Ascending aorta (tissue), 2 donors: ENCODE measurements around the gene KCNMA1. TPM values are rescaled to one million over a fixed set of nuclear protein-coding genes. Genes with fewer than 3 reads are reported as not detected.

Experiments
- DNase-seq, 2 donors: peaks; one replicate each; pipeline ENCODE4 v3.0.0-alpha.2; 2019; ENCODE audit warnings: low spot score in 2 of 2
- H3K27ac ChIP-seq, 2 donors: fragments of 200-600 bp; sonication (generic); one replicate each; pipeline ENCODE4 v1.5.1; 2016 to 2017; ENCODE audit warnings: mild to moderate bottlenecking in 1 of 2
- H3K27me3 ChIP-seq: fragments of 200-600 bp; sonication (generic); one replicate; pipeline ENCODE4 v1.5.1; 2017
- H3K36me3 ChIP-seq, 2 donors: fragments of 200-600 bp; sonication (generic); one replicate each; pipeline ENCODE4 v1.5.1; 2016
- H3K4me1 ChIP-seq, 2 donors: fragments of 200-600 bp; sonication (generic); one replicate each; pipeline ENCODE4 v1.5.1; 2016 to 2017; ENCODE audit warnings: mild to moderate bottlenecking in 1 of 2
- H3K4me3 ChIP-seq, 2 donors: fragments of 200-600 bp; sonication (generic); one replicate each; pipeline ENCODE4 v1.5.1; 2016 to 2017; ENCODE audit warnings: mild to moderate bottlenecking in 1 of 2
- H3K9me3 ChIP-seq, 2 donors: fragments of 200-600 bp; sonication (generic); one replicate each; pipeline ENCODE4 v1.5.1; 2016
- intact Hi-C: fragments of 100-400 bp; cut with DNase I; formaldehyde crosslinking; loops from one replicate; pipeline ENCODE4 v1.15.1; 2023
- total RNA-seq: library from RNA; depleted of rRNA; stranded (reverse); fragments of >200 nt; gene quantifications from one replicate; pipeline ENCODE4 v1.1.0, GENCODE V29; 2016
- TF ChIP-seq, protein P1 (sequence below), 3 experiments: fragments of 200-600 bp in 2 of 3; fragments of 450-650 bp in 1 of 3; sonication (generic) in 2 of 3; IDR thresholded peaks; one replicate each; pipeline ENCODE4 v1.5.1; 2016 to 2019; ENCODE audit warnings: antibody characterized with exemption in 3 of 3, mild to moderate bottlenecking in 1 of 3, moderate library complexity in 1 of 3

Gene KCNMA1
- total RNA-seq, 1 donor from 2014 or later: 28.6 TPM

DNA sequence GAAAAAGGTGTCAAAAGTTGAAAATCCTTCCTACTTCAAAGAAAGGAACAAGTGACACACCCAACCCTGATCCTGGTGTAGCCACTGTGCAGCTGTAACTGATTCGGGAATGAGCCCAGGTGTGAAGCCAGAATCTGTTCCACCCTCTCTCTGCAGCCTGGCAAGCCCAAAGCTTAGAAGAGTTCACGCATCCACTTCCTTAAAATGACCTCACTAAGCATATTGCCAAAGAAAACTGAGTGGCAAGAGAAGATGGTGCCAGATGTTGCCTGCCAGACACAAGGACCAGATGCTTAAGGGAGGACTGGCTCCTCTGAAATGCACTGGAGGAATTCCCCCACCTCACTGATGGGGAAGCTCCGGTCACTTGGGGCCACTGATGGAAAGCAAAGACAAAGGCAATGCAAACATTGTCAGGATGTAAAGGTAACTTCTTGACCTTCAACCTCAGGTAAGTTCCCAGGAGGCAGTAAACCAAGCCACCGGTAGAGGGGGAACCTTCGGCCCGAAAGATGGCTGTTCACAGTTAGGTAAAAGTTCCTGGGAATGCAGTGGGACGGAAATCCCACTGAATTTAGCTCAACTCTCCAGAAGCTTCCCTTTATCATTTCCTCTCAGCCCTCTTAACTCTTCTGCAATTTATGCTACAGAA lies 554.9 kb downstream of the KCNMA1 start:
- no peak for DNase-seq
- H3K27ac ChIP-seq: no peak overlapping the region
- no peaks in the 10 kb centered on the region for H3K27me3 ChIP-seq
- no peak overlapping the region for H3K4me3 ChIP-seq
- H3K4me1 ChIP-seq: peaks cover 5 to 24% of the 10 kb centered on the region in 2 donors
- peaks cover 7 to 28% of the 10 kb centered on the region in 2 donors for H3K36me3 ChIP-seq
- TF ChIP-seq, protein P1, sequence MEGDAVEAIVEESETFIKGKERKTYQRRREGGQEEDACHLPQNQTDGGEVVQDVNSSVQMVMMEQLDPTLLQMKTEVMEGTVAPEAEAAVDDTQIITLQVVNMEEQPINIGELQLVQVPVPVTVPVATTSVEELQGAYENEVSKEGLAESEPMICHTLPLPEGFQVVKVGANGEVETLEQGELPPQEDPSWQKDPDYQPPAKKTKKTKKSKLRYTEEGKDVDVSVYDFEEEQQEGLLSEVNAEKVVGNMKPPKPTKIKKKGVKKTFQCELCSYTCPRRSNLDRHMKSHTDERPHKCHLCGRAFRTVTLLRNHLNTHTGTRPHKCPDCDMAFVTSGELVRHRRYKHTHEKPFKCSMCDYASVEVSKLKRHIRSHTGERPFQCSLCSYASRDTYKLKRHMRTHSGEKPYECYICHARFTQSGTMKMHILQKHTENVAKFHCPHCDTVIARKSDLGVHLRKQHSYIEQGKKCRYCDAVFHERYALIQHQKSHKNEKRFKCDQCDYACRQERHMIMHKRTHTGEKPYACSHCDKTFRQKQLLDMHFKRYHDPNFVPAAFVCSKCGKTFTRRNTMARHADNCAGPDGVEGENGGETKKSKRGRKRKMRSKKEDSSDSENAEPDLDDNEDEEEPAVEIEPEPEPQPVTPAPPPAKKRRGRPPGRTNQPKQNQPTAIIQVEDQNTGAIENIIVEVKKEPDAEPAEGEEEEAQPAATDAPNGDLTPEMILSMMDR (IDR thresholded peaks at IDR 0.05): no peak
- intact Hi-C loops: no loop called here
- H3K9me3 ChIP-seq: no peaks in the 10 kb centered on the region

GRCh38 chr10:77081481-77081891 lies 556.1 kb downstream of the KCNMA1 start:
- TF ChIP-seq, protein P1 (IDR thresholded peaks at IDR 0.05): no peak
- Histone ChIP-seq H3K27me3 (no peaks in the 10 kb centered on the region), H3K4me1 (peaks cover 5 to 24% of the 10 kb centered on the region in 2 donors), H3K4me3 (no peak overlapping the region), H3K36me3 (peaks cover 8 to 38% of the 10 kb centered on the region in 2 donors), H3K9me3 (no peaks in the 10 kb centered on the region), H3K27ac (no peak overlapping the region)
- intact Hi-C loops: no loop called here
- DNase-seq: no peak

DNA sequence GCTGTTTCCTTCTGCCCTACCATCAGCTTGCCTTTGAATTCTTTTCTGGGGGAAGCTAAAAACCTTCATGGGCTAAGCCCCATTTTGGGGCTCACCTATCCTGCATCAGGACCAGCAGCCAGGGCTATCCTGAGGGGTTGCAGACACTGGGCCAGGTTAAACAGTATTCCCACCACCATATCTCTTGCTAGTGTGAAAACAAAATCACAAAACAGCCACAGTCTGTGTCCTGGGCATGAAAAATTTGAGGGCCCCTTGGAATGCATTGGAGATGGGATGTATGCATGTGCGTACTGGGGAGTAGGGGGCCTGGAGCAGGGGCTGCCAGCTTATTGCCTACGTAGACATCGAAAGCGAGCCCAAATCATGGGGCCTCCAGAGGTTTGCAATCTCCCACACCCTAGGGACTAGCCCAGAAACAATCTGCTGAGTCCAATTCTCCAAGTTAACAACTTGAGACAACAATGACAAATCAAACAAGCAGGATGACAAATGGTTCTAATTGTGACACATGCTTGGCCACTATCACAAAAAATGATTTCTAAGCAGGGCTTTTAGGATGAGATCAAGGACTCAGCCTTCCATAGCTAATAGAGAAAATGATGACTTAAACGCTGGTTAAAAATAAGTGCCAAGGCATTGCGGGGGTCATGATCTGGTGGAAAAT lies 557.1 kb downstream of the KCNMA1 start:
- no peaks in the 10 kb centered on the region for H3K27me3 ChIP-seq
- H3K4me3 ChIP-seq: no peak overlapping the region
- TF ChIP-seq, protein P1 (IDR thresholded peaks at IDR 0.05): no peak
- H3K36me3 ChIP-seq: peaks cover 15 to 38% of the 10 kb centered on the region in 2 donors
- peaks cover 5 to 24% of the 10 kb centered on the region in 2 donors for H3K4me1 ChIP-seq
- DNase-seq: no peak
- no peaks in the 10 kb centered on the region for H3K9me3 ChIP-seq
- intact Hi-C loops: no loop called here
- H3K27ac ChIP-seq: peak overlapping the region in 1 of 2 donors; percentile 34

DNA sequence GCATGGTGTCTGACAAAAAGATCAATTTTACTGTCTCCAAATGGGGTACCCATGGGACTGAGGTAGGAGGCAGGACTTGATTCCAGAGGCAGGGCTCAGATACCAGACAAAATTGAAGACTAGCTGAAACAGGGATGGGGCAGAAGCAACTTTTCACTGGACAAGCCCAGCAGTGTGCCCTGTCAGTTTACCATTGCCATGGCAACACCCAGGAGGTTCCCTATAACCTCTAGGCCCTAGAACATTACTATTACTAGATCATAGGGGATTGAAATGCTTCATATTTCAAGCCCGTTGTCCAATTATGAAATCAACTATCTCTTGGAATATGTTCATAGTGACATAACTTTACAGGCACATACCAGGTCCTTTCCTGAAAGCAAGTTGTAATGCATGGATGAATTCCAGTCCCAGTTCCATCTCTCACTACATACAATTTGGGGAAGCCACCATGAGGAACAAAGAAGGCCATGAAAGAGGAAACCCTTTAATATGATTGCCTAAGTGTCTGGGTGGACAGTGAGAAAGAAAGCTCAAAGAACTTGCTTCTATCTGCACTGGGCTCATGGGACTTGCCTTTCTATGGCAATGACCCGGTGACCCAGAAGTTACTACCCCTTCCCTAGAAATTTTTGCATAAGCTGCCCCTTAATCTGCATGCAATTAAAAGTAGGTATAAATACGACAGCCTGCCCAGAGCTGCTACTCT lies 557.9 kb downstream of the KCNMA1 start:
- no peak for DNase-seq
- H3K4me1 ChIP-seq: peaks cover 5 to 24% of the 10 kb centered on the region in 2 donors
- peaks cover 15 to 38% of the 10 kb centered on the region in 2 donors for H3K36me3 ChIP-seq
- no peak overlapping the region for H3K27ac ChIP-seq
- H3K4me3 ChIP-seq: no peak overlapping the region
- TF ChIP-seq, protein P1 (IDR thresholded peaks at IDR 0.05): no peak
- H3K27me3 ChIP-seq: no peaks in the 10 kb centered on the region
- H3K9me3 ChIP-seq: no peaks in the 10 kb centered on the region
- intact Hi-C loops: no loop called here

DNA sequence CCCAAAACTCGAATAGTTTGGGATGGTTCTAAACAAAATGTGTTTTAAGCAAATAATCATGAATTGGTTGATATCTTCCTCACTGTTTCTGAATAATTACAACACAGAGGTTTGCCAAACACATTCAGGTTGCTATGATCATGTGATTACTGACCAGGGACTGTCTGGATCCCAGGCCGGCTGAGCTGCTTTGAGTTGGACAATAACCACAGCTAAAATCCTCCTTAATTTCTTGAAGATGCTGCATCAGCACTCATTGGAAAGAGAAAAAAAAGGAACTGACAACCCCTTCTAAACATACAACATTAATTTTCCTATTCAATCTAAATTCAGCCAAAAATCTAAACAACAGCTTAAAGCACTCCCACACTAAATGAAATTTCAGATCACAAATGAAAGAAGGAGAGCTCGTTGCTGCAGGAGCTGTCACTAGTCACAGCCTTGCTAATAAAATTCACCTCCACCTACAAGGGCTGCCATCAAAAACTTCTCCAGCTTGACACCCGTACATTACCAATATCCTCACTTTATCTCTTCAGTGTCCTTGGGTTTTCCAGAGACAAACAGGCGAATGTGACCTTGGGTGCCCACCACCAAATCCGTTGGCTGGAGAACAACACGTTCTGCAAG lies 560.2 kb downstream of the KCNMA1 start:
- H3K27me3 ChIP-seq: no peaks in the 10 kb centered on the region
- H3K4me3 ChIP-seq: no peak overlapping the region
- no peaks in the 10 kb centered on the region for H3K9me3 ChIP-seq
- TF ChIP-seq, protein P1 (IDR thresholded peaks at IDR 0.05): no peak
- no peak overlapping the region for H3K27ac ChIP-seq
- intact Hi-C loops: no loop called here
- H3K36me3 ChIP-seq: peaks cover 16 to 37% of the 10 kb centered on the region in 2 donors
- no peak for DNase-seq
- H3K4me1 ChIP-seq: peaks cover 9 to 20% of the 10 kb centered on the region in 2 donors
